ENCODE measurements around the gene MLST8. TPM values are rescaled to one million over a fixed set of nuclear protein-coding genes. Genes with fewer than 3 reads are reported as not detected.

MLST8 gene
- total and polyA plus RNA-seq, 2 donors (not counting 3 experiments of a cell fraction or from before 2014, with no cell fraction given) = 36.9 to 129 TPM

GRCh38 chr16:2237493-2238149 lies 32.4 kb downstream of the MLST8 start:
- H2AFZ ChIP-seq (ENCODE audit: low read depth, low read length) = no peak overlapping the region
- ChIA-PET POLR2A (no interaction called here), CTCF (interaction anchor here (1.2 to 2.4 kb wide), 2 partner anchors 14 to 263 kb away, joined by 6 to 11 read pairs; partner anchors contain the start of gene ECI1)
- H3K36me3 ChIP-seq (ENCODE audit: control insufficient read depth in 2 of 2, extremely low read depth in 1 of 2, insufficient read depth in 2 of 2, low read length in 2 of 2) = peaks cover under 1 to 28% of the 10 kb centered on the region in 2 experiments
- DNase-seq (ENCODE audit: low read depth, low spot score) (no peak), FAIRE-seq (no peak)
- no peaks in the 10 kb centered on the region for H3K9me1 ChIP-seq (replicated peaks; ENCODE audit: control insufficient read depth, extremely low read depth, insufficient read depth, low read length)
- H3K4me1 ChIP-seq (ENCODE audit: control insufficient read depth, extremely low read depth, insufficient read depth, low read length) = peaks cover 10% of the 10 kb centered on the region
- H3K27me3 ChIP-seq (ENCODE audit: control insufficient read depth in 2 of 2, insufficient read depth in 2 of 2, low read length in 2 of 2) = peaks cover 5 to 18% of the 10 kb centered on the region in 2 experiments
- no peak overlapping the region for H3K27ac ChIP-seq (ENCODE audit: insufficient read depth, low read depth, low read length)
- no peak for TF ChIP-seq POLR2AphosphoS5 (IDR thresholded peaks at IDR 0.05; ENCODE audit: insufficient read depth, low read depth, low read length)
- peak; percentile 91 for TF ChIP-seq EZH2 (IDR thresholded peaks at IDR 0.05; ENCODE audit: borderline replicate concordance, low read depth, low read length, severe bottlenecking)
- no peak for TF ChIP-seq FOS (IDR thresholded peaks at IDR 0.05; ENCODE audit: borderline replicate concordance, insufficient read depth, low read length)
- TF ChIP-seq GATA2 (IDR thresholded peaks at IDR 0.05; ENCODE audit: insufficient read depth, insufficient read length, low read depth, low read length) = no peak
- no peak for TF ChIP-seq CTCF (IDR thresholded peaks at IDR 0.05; ENCODE audit: extremely low read depth in 1 of 2, insufficient read depth in 1 of 2, low read depth in 1 of 2, low read length in 2 of 2)
- no peak for TF ChIP-seq MYC (IDR thresholded peaks at IDR 0.05; ENCODE audit: low read depth, low read length)
- no peak for TF ChIP-seq MAX (IDR thresholded peaks at IDR 0.05; ENCODE audit: insufficient read depth, insufficient read length)
- intact Hi-C loops (cut with micrococcal nuclease) (no loop called here), dilution Hi-C loops (cut with MboI; ENCODE audit: extremely low pct_ligation_motif_present, low sequenced_read_pairs) (no loop called here)
- no TSS peak for BruUV-seq (replicated peaks)
- H3K4me3 ChIP-seq (replicated peaks in 1 of 3; ENCODE audit: insufficient read depth in 1 of 3, low read depth in 1 of 3, low read length in 3 of 3) = no peak overlapping the region
- no peak overlapping the region for H3K4me2 ChIP-seq (ENCODE audit: insufficient read depth, low read length)
- no peaks in the 10 kb centered on the region for H3K9me3 ChIP-seq (replicated peaks; ENCODE audit: control insufficient read depth, insufficient read depth, low read length)
- no peaks in the 10 kb centered on the region for H3K79me2 ChIP-seq (ENCODE audit: control insufficient read depth, insufficient read depth, low read length)
- H3K9ac ChIP-seq (replicated peaks; ENCODE audit: extremely low read depth, insufficient read depth, low read length) = no peak overlapping the region
- H4K20me1 ChIP-seq (replicated peaks; ENCODE audit: control insufficient read depth, extremely low read depth, insufficient read depth, low read length) = no peaks in the 10 kb centered on the region

Measured in endothelial cell of umbilical vein (primary cell).